Measurements from ENCODE around the gene CRYBG1. TPM values are rescaled to one million over a fixed set of nuclear protein-coding genes. Genes with fewer than 3 reads are reported as not detected.
"Not testable (repeated sequence)": the region's sequence is repeated elsewhere in the genome, so short reads cannot be mapped to it uniquely, and the experiment has no call there.

CRYBG1 gene
- total and polyA plus RNA-seq, 2 donors: 12.2 to 22.2 TPM

- Histone ChIP-seq H3K4me3 (ENCODE audit: low read length in 2 of 2) (no peak overlapping the region), H3K27ac (ENCODE audit: low read depth in 1 of 2, low read length in 1 of 2) (no peak overlapping the region), H3K36me3 (ENCODE audit: control insufficient read depth in 2 of 2, insufficient read depth in 2 of 2, low read length in 1 of 2) (no peaks in the 10 kb centered on the region), H3K4me1 (ENCODE audit: control insufficient read depth in 2 of 2, insufficient read depth in 2 of 2, low read length in 2 of 2) (no peaks in the 10 kb centered on the region), H3K27me3 (ENCODE audit: control insufficient read depth in 2 of 2, insufficient read depth in 1 of 2, low read length in 1 of 2) (no peaks in the 10 kb centered on the region), H3K9me3 (ENCODE audit: control insufficient read depth in 2 of 2, insufficient read depth in 1 of 2, low read length in 1 of 2) (no peaks in the 10 kb centered on the region)
- 89% methylated on average over 6 of the region's 6 CpGs for WGBS
- no peak for DNase-seq (ENCODE audit: low read depth in 6 of 9, low spot score in 9 of 9)
Observed at GRCh38 chr6:106385530-106385929, 25.0 kb downstream of the CRYBG1 start.

- Histone ChIP-seq H3K4me1 (ENCODE audit: control insufficient read depth in 2 of 2, insufficient read depth in 2 of 2, low read length in 2 of 2) (no peaks in the 10 kb centered on the region), H3K27ac (ENCODE audit: low read depth in 1 of 2, low read length in 1 of 2) (no peak overlapping the region), H3K9me3 (ENCODE audit: control insufficient read depth in 2 of 2, insufficient read depth in 1 of 2, low read length in 1 of 2) (no peaks in the 10 kb centered on the region), H3K4me3 (ENCODE audit: low read length in 2 of 2) (no peak overlapping the region), H3K27me3 (ENCODE audit: control insufficient read depth in 2 of 2, insufficient read depth in 1 of 2, low read length in 1 of 2) (no peaks in the 10 kb centered on the region), H3K36me3 (ENCODE audit: control insufficient read depth in 2 of 2, insufficient read depth in 2 of 2, low read length in 1 of 2) (no peaks in the 10 kb centered on the region)
- 95% methylated on average over 3 of the region's 3 CpGs for WGBS
- no peak for DNase-seq (ENCODE audit: low read depth in 6 of 9, low spot score in 9 of 9)
Observed at GRCh38 chr6:106387875-106388274, 27.4 kb downstream of the CRYBG1 start.

- no peaks in the 10 kb centered on the region for H3K27me3 ChIP-seq (ENCODE audit: control insufficient read depth in 2 of 2, insufficient read depth in 1 of 2, low read length in 1 of 2)
- H3K4me3 ChIP-seq (ENCODE audit: low read length in 2 of 2): no peak overlapping the region
- WGBS: 94% methylated on average over 1 of the region's 1 CpG
- H3K4me1 ChIP-seq (ENCODE audit: control insufficient read depth in 2 of 2, insufficient read depth in 2 of 2, low read length in 2 of 2): no peaks in the 10 kb centered on the region
- H3K27ac ChIP-seq (ENCODE audit: low read depth in 1 of 2, low read length in 1 of 2): no peak overlapping the region
- H3K9me3 ChIP-seq (ENCODE audit: control insufficient read depth in 2 of 2, insufficient read depth in 1 of 2, low read length in 1 of 2): no peaks in the 10 kb centered on the region
- no peaks in the 10 kb centered on the region for H3K36me3 ChIP-seq (ENCODE audit: control insufficient read depth in 2 of 2, insufficient read depth in 2 of 2, low read length in 1 of 2)
- no peak for DNase-seq (ENCODE audit: low read depth in 6 of 9, low spot score in 9 of 9)
Observed at GRCh38 chr6:106390088-106390487, 29.6 kb downstream of the CRYBG1 start.

GRCh38 chr6:106396426-106397220 lies 36.1 kb downstream of the CRYBG1 start:
- 88% methylated on average over 7 of the region's 7 CpGs for WGBS
- H3K27me3 ChIP-seq (ENCODE audit: control insufficient read depth in 2 of 2, insufficient read depth in 1 of 2, low read length in 1 of 2): no peaks in the 10 kb centered on the region
- no peak overlapping the region for H3K27ac ChIP-seq (ENCODE audit: low read depth in 1 of 2, low read length in 1 of 2)
- H3K4me3 ChIP-seq (ENCODE audit: low read length in 2 of 2): no peak overlapping the region
- H3K9me3 ChIP-seq (ENCODE audit: control insufficient read depth in 2 of 2, insufficient read depth in 1 of 2, low read length in 1 of 2): no peaks in the 10 kb centered on the region
- DNase-seq (ENCODE audit: low read depth in 6 of 9, low spot score in 9 of 9): no peak
- H3K36me3 ChIP-seq (ENCODE audit: control insufficient read depth in 2 of 2, insufficient read depth in 2 of 2, low read length in 1 of 2): no peaks in the 10 kb centered on the region
- no peaks in the 10 kb centered on the region for H3K4me1 ChIP-seq (ENCODE audit: control insufficient read depth in 2 of 2, insufficient read depth in 2 of 2, low read length in 2 of 2)

GRCh38 chr6:106397431-106397830 lies 36.9 kb downstream of the CRYBG1 start:
- Histone ChIP-seq H3K4me1 (ENCODE audit: control insufficient read depth in 2 of 2, insufficient read depth in 2 of 2, low read length in 2 of 2) (no peaks in the 10 kb centered on the region), H3K9me3 (ENCODE audit: control insufficient read depth in 2 of 2, insufficient read depth in 1 of 2, low read length in 1 of 2) (no peaks in the 10 kb centered on the region), H3K36me3 (ENCODE audit: control insufficient read depth in 2 of 2, insufficient read depth in 2 of 2, low read length in 1 of 2) (no peaks in the 10 kb centered on the region), H3K27me3 (ENCODE audit: control insufficient read depth in 2 of 2, insufficient read depth in 1 of 2, low read length in 1 of 2) (no peaks in the 10 kb centered on the region), H3K27ac (ENCODE audit: low read depth in 1 of 2, low read length in 1 of 2) (no peak overlapping the region), H3K4me3 (ENCODE audit: low read length in 2 of 2) (no peak overlapping the region)
- no peak for DNase-seq (ENCODE audit: low read depth in 6 of 9, low spot score in 9 of 9)
- 96% methylated on average over 2 of the region's 2 CpGs for WGBS

GRCh38 chr6:106398621-106399020 lies 38.1 kb downstream of the CRYBG1 start:
- Histone ChIP-seq H3K4me1 (ENCODE audit: control insufficient read depth in 2 of 2, insufficient read depth in 2 of 2, low read length in 2 of 2) (no peaks in the 10 kb centered on the region), H3K27me3 (ENCODE audit: control insufficient read depth in 2 of 2, insufficient read depth in 1 of 2, low read length in 1 of 2) (no peaks in the 10 kb centered on the region), H3K36me3 (ENCODE audit: control insufficient read depth in 2 of 2, insufficient read depth in 2 of 2, low read length in 1 of 2) (no peaks in the 10 kb centered on the region), H3K4me3 (ENCODE audit: low read length in 2 of 2) (no peak overlapping the region), H3K9me3 (ENCODE audit: control insufficient read depth in 2 of 2, insufficient read depth in 1 of 2, low read length in 1 of 2) (no peaks in the 10 kb centered on the region), H3K27ac (ENCODE audit: low read depth in 1 of 2, low read length in 1 of 2) (no peak overlapping the region)
- DNase-seq (ENCODE audit: low read depth in 6 of 9, low spot score in 9 of 9): no peak
- 75% methylated on average over 3 of the region's 3 CpGs for WGBS

- WGBS: 81% methylated on average over 5 of the region's 5 CpGs
- not testable (repeated sequence) for H3K9me3 ChIP-seq (ENCODE audit: control insufficient read depth in 2 of 2, insufficient read depth in 1 of 2, low read length in 1 of 2); H3K27ac ChIP-seq (ENCODE audit: low read depth in 1 of 2, low read length in 1 of 2); H3K4me3 ChIP-seq (ENCODE audit: low read length in 2 of 2); H3K36me3 ChIP-seq (ENCODE audit: control insufficient read depth in 2 of 2, insufficient read depth in 2 of 2, low read length in 1 of 2); H3K27me3 ChIP-seq (ENCODE audit: control insufficient read depth in 2 of 2, insufficient read depth in 1 of 2, low read length in 1 of 2); DNase-seq (ENCODE audit: low read depth in 6 of 9, low spot score in 9 of 9); H3K4me1 ChIP-seq (ENCODE audit: control insufficient read depth in 2 of 2, insufficient read depth in 2 of 2, low read length in 2 of 2)
Observed at GRCh38 chr6:106405044-106405443, 44.5 kb downstream of the CRYBG1 start.

GRCh38 chr6:106411056-106411455 lies 50.5 kb downstream of the CRYBG1 start:
- no peaks in the 10 kb centered on the region for H3K4me1 ChIP-seq (ENCODE audit: control insufficient read depth in 2 of 2, insufficient read depth in 2 of 2, low read length in 2 of 2)
- H3K27me3 ChIP-seq (ENCODE audit: control insufficient read depth in 2 of 2, insufficient read depth in 1 of 2, low read length in 1 of 2): no peaks in the 10 kb centered on the region
- H3K9me3 ChIP-seq (ENCODE audit: control insufficient read depth in 2 of 2, insufficient read depth in 1 of 2, low read length in 1 of 2): no peaks in the 10 kb centered on the region
- no peak overlapping the region for H3K27ac ChIP-seq (ENCODE audit: low read depth in 1 of 2, low read length in 1 of 2)
- no peak overlapping the region for H3K4me3 ChIP-seq (ENCODE audit: low read length in 2 of 2)
- 91% methylated on average over 3 of the region's 3 CpGs for WGBS
- no peaks in the 10 kb centered on the region for H3K36me3 ChIP-seq (ENCODE audit: control insufficient read depth in 2 of 2, insufficient read depth in 2 of 2, low read length in 1 of 2)
- no peak for DNase-seq (ENCODE audit: low read depth in 6 of 9, low spot score in 9 of 9)

GRCh38 chr6:106411643-106412200 lies 51.2 kb downstream of the CRYBG1 start:
- no peaks in the 10 kb centered on the region for H3K9me3 ChIP-seq (ENCODE audit: control insufficient read depth in 2 of 2, insufficient read depth in 1 of 2, low read length in 1 of 2)
- no peaks in the 10 kb centered on the region for H3K27me3 ChIP-seq (ENCODE audit: control insufficient read depth in 2 of 2, insufficient read depth in 1 of 2, low read length in 1 of 2)
- H3K27ac ChIP-seq (ENCODE audit: low read depth in 1 of 2, low read length in 1 of 2): no peak overlapping the region
- no peaks in the 10 kb centered on the region for H3K4me1 ChIP-seq (ENCODE audit: control insufficient read depth in 2 of 2, insufficient read depth in 2 of 2, low read length in 2 of 2)
- DNase-seq (ENCODE audit: low read depth in 6 of 9, low spot score in 9 of 9): no peak
- 92% methylated on average over 6 of the region's 6 CpGs for WGBS
- H3K36me3 ChIP-seq (ENCODE audit: control insufficient read depth in 2 of 2, insufficient read depth in 2 of 2, low read length in 1 of 2): no peaks in the 10 kb centered on the region
- H3K4me3 ChIP-seq (ENCODE audit: low read length in 2 of 2): no peak overlapping the region
